GM19324 (cell line): ENCODE measurements around the gene ART1.
"Not testable (repeated sequence)": the region's sequence is repeated elsewhere in the genome, so short reads cannot be mapped to it uniquely, and the experiment has no call there.

Experiments used
- ATAC-seq: cut with Tn5 transposase; IDR thresholded peaks from one replicate; pipeline ENCODE4 v1.9.1; 2021; ENCODE audit warnings: mild to moderate bottlenecking, moderate library complexity; ENCODE audit not compliant: unreplicated experiment, low FRiP score

The ART1 gene

GRCh38 chr11:3644817-3645235 is at the start of gene ART1:
Gene ART1 (plus strand): TSS chr11:3645128. CDS start chr11:3659214, 14,086 bp downstream.
- no peak for ATAC-seq

- not testable (repeated sequence) for ATAC-seq
Observed at GRCh38 chr11:3597743-3598142, 47.2 kb upstream of the ART1 start.

- ATAC-seq = not testable (repeated sequence)
Observed at GRCh38 chr11:3600201-3600600, 44.7 kb upstream of the ART1 start.

GRCh38 chr11:3604167-3604566 is 40.8 kb upstream of the ART1 start:
- ATAC-seq = no peak

- ATAC-seq = no peak
Observed at GRCh38 chr11:3605283-3605662, 39.7 kb upstream of the ART1 start.

- ATAC-seq = no peak
Observed at GRCh38 chr11:3605771-3606203, 39.1 kb upstream of the ART1 start.

- no peak for ATAC-seq
Observed at GRCh38 chr11:3609416-3610265, 35.3 kb upstream of the ART1 start.

GRCh38 chr11:3610846-3611245 is 34.1 kb upstream of the ART1 start:
- ATAC-seq = no peak

- ATAC-seq = no peak
Observed at GRCh38 chr11:3611976-3612678, 32.8 kb upstream of the ART1 start.

- ATAC-seq = no peak
Observed at GRCh38 chr11:3613998-3614741, 30.8 kb upstream of the ART1 start.

GRCh38 chr11:3614742-3615171 is 30.2 kb upstream of the ART1 start:
- ATAC-seq = no peak

GRCh38 chr11:3615998-3616397 is 28.9 kb upstream of the ART1 start:
- no peak for ATAC-seq

GRCh38 chr11:3616721-3617460 is 28.0 kb upstream of the ART1 start:
- no peak for ATAC-seq

GRCh38 chr11:3617990-3618389 is 26.9 kb upstream of the ART1 start:
- ATAC-seq = no peak

GRCh38 chr11:3622521-3622920 is 22.4 kb upstream of the ART1 start:
- ATAC-seq = no peak

- ATAC-seq = no peak
Observed at GRCh38 chr11:3623121-3623520, 21.8 kb upstream of the ART1 start.

GRCh38 chr11:3623767-3624458 is 21.0 kb upstream of the ART1 start:
- ATAC-seq = no peak

- no peak for ATAC-seq
Observed at GRCh38 chr11:3626250-3626960, 18.5 kb upstream of the ART1 start.

- no peak for ATAC-seq
Observed at GRCh38 chr11:3627291-3627690, 17.6 kb upstream of the ART1 start.
